Fibroblast of skin of scalp (primary cell): ENCODE results near the gene ERGIC1.

Experiments
- DNase-seq: peaks from one replicate; pipeline ENCODE4 v3.0.0-alpha.2; 2013

The ERGIC1 gene

DNA sequence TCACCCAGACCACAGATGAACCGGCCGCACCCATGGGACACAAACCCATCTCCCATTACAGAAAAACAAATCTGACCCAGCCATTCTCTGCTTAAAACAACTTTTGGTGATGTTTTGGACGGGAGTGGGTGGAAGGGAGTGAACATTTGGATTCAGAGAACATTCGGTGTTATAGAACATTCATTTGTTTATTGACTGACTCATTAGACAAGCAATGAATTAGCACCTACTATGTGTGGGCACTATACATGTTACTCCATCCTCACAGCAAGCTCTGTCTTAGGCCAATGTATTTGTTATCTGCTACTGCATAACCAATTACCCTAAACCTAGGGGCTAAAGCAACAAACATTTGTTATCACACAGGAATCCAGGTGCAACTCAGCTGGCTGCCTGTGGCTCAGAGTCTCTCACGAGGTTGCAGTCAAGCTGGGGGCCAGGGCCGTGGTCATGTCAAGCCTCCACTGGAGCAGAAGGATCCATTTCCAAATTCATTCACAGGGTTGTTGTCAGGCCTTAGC, 5.1 kb upstream of the ERGIC1 start:
- no peak for DNase-seq

DNA sequence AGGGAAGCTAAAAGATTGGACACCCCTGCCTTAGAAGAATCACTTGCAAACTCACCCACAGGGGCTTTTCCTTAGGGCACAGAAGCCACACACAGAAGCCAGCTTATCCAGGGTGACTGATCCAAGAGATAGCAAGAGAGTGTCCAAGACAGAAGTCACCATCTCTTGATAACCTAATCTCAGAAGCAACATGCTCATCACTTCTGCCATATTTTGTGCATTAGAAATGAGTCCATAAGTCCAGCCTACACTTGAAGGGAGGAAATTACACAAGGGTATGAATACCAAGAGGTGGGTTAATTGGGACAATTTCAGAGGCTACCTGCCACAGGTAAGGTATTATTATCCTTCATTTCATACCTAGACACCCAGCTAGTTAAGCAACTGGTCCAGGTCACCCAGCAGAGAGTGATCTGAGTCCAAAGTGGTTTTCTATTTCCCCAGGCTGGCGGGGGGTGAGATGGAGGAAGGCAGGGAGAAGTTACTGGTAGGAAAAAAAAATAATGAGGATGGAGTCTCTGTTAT, 3.7 kb upstream of the ERGIC1 start:
- DNase-seq: no peak

DNA sequence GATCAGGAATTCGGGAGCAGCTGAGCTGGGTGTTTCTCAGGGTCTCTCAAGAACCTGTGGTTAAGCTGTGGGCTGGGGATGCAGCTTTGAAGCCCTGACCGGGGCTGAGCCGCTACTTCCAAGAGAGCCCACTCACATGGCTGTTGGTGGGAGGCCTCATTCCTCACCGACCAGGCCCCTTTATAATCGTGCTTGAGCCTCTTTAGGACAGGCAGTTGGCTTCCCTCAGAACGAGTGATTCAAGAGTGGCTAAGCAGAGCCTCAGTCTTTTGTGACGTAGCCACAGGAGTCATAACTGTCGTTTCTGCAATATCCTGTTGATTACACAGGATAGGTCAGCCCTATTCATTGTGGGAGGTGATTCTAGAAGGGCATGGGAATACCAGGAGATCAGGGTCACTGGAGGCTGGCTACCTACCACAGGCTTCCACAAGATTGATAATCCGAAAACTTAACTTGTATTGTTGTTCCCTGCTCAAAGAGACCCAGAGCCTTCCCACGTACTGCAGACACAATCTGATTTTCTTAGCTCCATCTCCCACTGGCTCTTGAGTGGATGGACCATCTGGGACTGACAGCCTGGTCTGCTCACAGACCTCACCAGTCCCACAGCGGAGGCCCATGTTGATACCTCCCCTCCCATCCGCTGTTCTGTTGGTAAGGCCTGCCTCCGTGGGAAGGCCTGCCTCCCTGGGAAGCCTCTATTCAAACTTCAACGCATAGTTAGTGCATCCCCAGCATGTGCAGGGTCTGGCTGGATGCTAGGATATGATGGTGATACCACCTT, 3.0 kb upstream of the ERGIC1 start:
- peak; percentile 65 for DNase-seq

DNA sequence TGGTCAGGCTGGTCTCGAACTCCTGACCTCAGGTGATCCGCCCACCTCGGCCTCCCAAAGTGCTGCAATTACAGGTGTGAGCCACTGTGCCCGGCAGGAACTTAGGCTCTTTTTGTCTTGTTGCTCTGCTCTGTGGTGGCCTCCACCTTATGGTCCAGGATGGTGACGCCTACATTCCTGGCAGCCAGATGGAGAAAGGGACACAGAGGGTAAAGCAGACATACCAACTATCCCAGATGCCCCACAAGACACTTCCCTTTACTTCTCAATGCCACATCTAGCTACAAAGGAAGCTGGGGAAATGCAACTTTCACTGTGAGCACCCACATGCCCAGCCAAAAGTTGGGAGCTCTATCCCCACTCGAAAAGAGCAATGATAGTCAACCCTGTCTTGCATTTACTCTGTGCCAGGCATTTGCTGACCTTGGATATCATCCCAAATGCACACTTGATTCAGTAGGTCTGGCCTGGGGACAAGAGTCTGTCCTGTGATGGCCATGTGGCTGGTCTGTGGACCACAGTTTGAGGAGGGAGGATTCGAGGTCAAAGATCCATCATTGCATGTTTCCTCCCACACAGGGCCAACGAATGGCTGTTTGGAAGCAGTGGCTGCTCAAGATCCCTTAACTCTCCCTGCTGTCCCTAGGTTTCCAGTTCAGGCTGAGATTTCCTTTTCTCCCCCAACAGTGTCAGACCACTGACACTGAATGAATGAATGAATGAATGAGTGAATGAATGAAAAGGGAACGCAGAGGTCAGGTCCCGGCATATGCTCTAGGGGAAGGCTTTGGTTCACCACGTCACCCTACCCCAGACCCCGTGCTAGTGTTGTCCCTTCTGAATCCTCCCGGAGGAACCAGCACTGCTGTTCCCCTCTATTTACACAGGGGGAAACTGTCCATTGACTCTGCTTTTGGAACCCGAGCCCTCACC, 1.4 kb upstream of the ERGIC1 start:
- DNase-seq: no peak

DNA sequence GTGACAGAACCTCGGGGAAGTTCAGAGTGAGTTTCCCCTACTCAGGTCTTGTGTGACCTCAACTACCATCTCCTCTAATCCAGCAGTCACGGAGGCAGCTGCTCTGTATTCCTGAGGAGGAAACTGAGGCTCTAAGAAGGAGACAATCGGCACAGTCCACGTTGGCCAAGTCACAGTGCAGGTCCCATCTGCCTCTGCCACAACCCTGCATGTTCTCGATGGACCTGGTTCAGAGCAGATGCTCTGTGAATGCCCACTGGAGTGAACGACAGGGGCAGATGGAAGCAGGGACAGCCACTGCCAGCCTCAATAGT, 722 bp upstream of the ERGIC1 start:
- no peak for DNase-seq

DNA sequence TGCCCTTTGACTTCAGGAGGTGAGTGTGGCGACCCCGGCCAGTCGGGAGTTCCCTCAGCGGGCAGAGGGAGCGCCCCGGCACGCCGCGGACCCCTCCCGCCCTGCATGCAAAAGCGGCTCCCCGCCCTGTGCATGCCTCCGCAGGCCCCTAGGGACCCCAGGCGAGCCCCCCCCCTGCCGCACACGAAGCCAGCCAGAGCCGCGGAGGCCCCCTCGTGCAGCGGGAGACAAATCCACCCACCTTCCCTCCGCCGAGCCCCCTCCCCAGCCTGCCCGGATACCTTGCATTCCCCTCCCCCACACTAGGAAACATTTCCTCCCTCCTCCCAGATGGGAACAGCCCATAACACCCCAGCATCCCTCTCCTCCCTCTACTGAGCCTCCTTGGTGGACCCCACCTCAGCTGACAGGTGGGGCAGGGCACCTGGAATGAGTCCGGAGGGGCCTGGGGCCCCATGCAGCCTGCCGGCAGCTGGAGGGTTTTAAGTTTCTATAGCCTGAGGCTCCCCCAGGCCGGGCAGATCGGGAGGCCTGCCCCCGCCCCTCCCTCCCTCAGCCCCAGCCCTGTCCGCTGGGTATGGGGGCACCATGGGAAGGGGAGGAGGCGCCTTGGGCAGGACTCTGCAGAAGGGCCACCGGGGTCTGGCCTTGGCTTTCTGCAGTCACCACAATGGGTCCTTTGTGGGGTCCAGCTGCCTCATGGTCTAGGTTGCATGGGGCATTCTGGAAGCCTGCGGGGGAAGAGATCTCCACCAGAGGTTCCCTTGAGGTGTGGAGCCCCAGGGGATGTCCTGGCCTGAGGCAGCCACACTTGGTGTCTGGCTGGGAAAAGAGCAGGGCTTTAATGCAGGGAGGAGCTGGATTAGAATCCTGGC, 601 bp downstream of the ERGIC1 start:
- no peak for DNase-seq

DNA sequence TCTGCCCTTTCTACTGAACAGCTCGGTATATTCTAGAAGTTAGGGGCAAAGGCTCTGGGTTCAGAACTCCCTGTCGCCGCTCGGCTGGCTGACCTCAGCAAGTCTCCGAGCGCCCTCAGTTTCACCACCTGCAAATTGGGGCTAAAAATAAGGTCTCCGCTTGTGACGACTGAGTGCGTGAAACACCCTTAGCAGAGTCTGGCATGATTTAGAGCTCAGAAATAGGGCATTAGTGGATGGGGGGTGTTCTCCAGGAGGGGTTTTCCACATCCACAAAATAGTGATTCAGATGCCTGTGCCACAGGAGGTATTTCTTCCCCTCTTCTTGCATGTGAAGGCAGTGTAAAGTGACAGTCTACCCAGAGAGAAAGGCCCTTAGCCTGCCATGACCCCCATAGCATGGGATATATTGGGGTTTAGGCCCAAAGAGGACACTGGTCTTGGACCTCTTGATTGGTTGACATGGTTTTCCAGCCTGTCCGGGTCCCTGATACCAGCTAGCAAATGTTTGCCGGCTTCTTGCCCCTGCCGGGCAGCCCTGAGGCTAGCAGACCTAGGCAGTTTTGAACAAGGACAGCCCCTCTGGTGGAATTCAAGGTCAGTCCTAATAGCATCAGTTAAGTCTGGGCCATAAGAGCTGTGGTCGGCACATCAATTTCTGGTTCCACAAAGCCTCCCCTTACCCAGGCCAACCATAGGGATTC, 1.4 kb downstream of the ERGIC1 start:
- DNase-seq: no peak

DNA sequence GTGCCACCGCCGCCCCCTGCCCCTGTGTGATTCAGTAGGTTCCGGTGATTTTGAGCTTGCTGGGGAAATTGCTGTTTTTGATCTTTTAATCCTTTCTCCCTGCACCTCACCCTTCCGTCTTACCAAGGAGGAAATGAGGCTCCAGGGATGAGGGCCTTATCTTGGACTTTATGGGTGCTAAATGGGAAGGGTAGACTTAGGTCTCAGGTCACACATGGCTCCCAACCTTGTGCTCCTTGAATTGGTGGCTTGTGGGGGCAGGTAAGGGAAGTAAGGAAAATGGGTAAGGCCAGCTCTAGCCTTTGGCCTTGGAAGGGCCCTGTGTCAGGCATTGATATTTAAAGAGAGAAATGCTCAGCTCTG, 1.9 kb downstream of the ERGIC1 start:
- no peak for DNase-seq

DNA sequence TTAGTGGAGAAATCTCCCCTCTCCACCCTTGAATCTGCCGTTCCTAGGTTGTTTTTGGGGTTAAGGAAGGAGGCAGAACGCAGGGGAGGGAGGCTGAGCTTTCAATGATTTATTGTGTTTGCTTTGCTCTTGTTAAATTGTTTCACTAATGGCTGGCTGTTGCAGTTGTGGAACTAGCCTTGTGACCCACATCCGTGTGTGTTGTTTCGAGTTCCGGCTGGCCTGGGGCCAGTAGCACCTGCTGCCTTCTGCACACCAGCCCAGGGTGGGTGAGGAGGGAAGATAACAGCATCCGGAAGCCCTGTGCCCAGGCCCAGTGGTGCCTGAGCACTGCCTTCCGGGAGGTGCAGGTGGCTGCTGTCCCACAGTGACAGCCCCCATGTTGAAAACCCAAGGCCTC, 3.6 kb downstream of the ERGIC1 start:
- DNase-seq: no peak

DNA sequence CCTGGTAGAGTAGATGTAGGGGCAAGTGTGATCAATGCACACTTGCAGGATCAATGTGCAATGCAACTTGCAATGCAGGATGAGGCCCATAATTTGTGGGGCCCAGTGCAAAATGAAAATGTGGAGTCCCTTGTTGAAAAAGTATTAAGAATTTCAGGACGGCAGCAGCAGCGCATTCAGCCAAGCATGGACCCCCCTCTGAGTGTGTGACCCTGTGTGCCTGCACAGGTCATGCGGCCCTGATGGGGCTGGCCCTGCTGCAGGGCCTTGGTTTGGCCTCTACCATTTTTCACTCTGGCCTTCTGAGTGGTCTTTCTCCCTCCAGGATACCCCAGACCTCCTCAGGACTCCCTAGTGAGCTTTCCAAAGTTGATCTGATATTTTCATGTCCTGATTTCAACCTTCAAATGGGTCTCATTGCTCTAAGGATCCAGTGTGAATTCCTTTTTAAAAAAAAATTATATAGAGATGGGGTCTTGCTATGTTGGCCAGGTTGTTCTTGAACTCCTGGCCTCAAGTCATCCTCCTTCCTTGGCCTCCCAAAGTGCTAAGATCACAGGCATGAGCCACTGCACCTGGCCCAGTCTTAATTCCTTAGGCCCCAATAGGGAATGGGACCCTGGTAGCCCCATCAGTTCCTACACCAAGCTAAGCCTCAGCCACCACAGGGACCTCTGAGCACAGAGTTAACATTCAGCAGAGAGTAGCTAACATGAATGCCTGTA, 4.3 kb downstream of the ERGIC1 start:
- DNase-seq: no peak

DNA sequence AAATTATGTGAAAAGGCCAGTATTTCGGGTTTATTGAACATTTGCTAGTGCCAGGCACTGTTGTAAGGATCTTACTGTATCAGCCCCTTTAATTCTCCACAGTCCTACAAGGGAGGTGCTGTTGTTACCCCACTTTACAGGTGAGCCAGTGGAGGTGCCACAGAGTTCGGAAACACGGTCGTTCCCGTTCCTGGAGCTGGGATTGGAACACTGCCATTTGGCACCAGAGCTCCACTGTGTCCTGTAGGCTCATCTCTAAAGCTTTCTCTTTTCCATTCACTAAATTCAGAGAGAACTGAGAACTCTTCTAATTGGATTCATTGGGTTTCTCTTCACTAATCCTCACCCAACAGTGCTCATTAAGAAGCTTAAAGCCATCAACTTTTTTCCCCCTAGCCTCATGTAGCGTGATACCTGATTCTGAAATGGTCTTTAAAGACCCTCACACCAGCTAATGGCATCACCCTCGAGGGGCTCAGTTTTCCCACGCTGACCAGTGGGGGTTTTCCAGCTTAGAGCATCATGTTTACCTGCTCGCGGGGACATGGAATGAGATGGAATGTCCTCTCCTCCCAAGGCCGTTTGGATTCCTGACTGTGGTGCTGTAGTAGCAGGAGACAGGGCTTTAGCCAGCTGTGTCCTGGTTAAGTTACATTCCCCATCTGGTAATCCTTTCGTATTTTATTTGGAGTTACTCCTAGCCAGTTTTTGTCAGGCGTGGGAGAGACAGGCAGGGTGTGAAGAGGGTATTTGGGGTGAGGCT, 5.8 kb downstream of the ERGIC1 start:
- DNase-seq: no peak

DNA sequence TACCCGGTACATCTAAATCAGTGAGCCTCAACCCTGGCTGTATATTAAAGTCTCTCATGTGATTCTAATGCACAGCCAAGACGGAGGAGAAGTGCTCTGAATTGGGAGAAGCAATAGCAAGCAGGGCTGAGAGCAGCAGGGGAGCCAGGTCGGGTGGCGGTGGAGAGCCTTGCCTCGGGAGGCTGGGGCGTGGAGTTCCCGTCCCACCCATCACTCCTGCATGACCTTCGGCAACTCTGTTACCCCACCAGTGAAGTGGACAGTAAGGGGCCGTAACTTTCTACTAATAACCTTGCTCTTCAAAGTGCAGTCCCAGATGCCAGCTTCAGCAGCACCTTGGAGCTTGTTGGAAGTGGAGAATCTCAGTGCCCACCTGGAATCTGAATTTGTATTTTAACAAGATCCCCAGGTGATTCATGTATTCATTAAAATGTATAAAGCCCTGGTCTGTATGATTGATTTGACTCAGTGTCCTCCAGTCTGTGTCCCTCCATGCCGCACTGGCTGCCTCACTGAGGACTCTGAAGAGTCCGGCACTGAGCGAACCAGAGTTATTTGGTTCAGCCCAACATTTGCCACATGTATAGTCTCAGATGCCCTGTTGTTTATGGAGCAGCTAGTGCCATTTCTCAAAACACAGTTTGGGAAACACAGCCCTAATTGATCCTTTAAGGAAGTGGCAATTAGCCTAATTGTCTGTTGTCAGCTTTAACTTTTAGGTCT, 6.5 kb downstream of the ERGIC1 start:
- no peak for DNase-seq

DNA sequence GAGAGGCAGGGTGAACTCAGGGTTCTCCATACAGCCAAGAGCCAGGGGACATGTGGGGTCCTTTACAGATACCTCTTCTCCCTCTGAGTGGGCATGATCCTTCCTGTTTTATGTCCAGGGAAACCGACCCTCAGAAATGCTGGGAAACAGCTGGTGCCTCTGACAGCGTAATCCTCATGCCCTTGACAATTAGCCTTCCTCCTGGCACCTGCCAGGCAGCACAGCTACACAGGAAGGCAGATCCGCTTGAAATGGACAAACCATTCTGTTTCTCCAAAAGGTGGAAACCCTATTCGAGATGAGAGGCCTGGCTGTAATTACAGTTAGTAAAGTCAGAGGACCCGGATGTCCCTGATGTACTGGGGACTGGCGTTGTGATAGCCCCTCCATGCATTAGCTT, 7.2 kb downstream of the ERGIC1 start:
- DNase-seq: no peak

DNA sequence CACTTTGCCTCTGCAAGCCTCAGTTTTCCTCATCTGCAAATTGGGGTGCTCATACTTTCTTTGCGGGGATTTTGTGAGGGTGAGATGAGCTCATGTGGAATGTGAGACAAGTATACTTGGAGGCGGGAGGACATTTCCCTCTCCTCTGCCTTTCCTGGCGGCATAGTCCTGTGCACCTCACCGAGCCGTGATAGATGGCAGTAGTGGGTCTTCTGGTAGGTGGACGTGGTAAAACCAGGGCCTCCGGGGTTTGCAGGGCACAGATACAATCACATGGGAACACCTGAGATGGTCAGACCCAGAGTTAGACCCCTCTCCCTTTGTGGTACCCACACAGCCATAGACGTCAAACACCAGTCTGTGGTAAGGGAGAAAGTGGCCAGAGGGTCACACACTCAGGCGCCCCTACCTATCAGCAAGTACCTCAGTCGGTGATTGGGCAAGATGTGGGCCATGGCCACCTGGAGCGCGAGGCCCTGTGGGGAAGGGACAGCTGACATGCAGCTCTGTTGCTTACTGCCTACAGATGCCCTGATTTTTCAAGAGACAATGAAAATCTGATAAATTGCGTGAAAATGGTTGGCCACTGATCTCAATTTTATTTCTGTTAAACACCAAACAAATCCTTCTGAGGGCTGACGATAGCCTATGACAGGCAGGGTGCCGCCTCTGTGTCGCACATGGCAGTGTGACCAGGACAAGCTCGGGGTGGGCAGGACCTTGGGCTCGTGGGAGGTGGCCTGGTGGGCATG, 9.9 kb downstream of the ERGIC1 start:
- DNase-seq: no peak

DNA sequence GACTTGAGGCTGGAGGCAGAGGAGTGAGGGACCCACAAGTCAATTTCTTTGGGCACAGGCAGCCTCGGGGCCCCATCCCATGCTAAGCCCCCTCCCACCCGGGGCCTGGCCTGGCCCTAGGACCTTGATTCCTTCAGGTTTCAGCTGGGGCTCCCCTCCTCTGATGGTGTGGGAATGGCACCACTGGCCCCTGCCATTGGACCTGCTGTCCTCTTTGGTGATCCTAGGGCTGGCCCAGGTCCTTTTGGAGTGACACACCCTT, 10.5 kb downstream of the ERGIC1 start:
- DNase-seq: no peak

DNA sequence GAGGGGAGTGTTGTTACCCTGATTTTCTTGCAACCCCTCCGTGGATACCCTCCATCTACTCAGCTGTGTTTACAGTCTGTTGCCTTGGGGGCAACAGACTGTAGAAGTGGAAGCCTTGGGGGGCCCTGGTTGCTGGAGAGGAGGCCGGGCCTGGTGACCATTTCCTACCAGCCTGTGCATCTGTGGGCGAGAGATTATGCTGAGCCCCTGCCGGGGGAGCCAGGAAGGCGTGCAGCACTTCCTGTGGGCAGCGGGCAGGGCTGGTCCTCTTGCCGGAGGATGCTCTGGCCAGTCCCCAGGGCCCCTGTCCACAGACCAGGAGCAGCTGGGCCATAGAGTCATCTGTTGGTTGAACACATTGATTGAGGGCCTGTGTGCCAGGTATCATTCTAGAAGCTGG, 11.1 kb downstream of the ERGIC1 start:
- no peak for DNase-seq

DNA sequence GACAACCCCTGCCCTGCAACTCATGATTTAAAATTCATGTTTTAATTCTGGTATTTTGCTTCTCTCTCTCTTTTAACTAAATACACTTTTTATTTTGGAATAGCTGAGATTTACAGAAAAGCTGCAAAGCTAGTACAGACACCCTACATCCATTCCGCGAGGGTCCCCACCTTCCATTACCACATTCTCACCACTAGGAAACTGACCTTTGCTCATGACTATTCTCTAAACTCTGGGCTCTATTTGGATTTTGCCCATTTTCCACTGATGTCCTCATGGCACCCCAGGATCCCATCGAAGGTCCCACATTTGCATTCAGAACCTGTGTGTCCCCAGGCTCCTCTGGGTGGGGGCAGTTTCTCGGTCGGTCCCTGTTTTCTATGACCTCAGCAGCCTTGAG, 11.5 kb downstream of the ERGIC1 start:
- no peak for DNase-seq

DNA sequence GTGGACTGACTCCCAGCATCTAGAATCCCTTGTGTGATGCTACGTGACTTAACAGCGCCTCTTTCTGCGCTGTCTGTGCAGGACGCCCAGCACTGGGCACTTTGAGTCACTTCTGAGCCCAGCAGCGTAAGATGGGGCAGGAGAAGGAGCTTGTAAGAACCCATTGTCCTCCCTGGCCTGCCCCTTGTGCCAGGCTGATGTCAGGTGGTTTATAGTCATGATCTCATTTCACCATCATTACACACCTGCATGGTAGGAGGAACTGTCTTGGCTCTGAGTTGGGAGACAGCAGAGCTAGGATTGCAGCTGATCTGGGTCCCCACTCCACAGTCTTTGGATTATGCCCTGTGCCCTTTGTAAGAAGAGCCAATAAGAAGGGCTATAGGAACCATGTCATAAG, 12.2 kb downstream of the ERGIC1 start:
- DNase-seq: no peak

DNA sequence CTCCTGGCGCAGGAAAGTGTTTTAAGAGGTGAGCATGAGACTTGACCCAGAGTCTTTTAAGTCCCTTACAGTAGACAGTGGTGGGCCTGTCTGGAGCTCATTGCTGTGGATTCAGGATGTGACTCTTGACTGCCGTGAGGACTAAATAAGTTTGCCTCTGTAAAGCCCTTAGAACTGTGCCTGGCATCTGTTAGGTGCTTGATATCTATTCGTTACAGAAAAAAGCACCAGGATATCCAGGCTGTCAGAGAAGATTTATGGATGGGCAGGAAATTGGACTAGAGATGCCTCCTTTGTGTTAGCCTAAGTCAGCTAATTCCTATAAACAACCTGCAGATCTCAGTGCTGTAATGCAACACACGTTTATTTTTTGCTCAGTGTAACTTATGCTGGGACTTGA, 12.6 kb downstream of the ERGIC1 start:
- DNase-seq: no peak
